H1 (cell line): Measurements from ENCODE around the gene COX6A1. TPM values are rescaled to one million over a fixed set of nuclear protein-coding genes. Genes with fewer than 3 reads are reported as not detected.

ENCODE experiments used
- BRCA1 ChIP-seq: IDR thresholded peaks from 2 replicates; pipeline ENCODE4 v1.6.1; 2012; ENCODE audit warnings: low read depth, low read length, improper control_type of control experiment
- CEBPB ChIP-seq: IDR thresholded peaks from 2 replicates; pipeline ENCODE4 v1.6.1; 2012; ENCODE audit warnings: low read depth, low read length
- CHD1 ChIP-seq: IDR thresholded peaks from 2 replicates; pipeline ENCODE4 v1.6.1; 2012; ENCODE audit warnings: low read depth, low read length, improper control_type of control experiment
- CTBP2 ChIP-seq: IDR thresholded peaks from 2 replicates; pipeline ENCODE4 v1.7.0; 2011; ENCODE audit warnings: borderline replicate concordance, mild to moderate bottlenecking, moderate library complexity, mixed read lengths, low read length; ENCODE audit not compliant: insufficient read depth, insufficient read length
- FOSL1 ChIP-seq: IDR thresholded peaks from 2 replicates; pipeline ENCODE4 v1.6.1; 2011; ENCODE audit warnings: mild to moderate bottlenecking, low read depth, low read length, moderate library complexity; ENCODE audit not compliant: insufficient read depth
- GTF2F1 ChIP-seq: IDR thresholded peaks from 2 replicates; pipeline ENCODE4 v1.6.1; 2012; ENCODE audit warnings: low read depth, low read length, improper control_type of control experiment, borderline replicate concordance
- HDAC6 ChIP-seq: IDR thresholded peaks from one replicate; pipeline ENCODE4 v1.7.1; 2012; ENCODE audit warnings: low read depth, mild to moderate bottlenecking, inconsistent platforms, low read length, moderate library complexity
- KDM1A ChIP-seq: fragments of 200-600, 300-600 bp; sonication (generic); IDR thresholded peaks from 2 replicates; pipeline ENCODE4 v1.7.1; 2016; ENCODE audit warnings: mild to moderate bottlenecking, low read length, borderline replicate concordance
- KDM4A ChIP-seq: IDR thresholded peaks from one replicate; pipeline ENCODE4 v1.7.1; 2012; ENCODE audit warnings: low read depth, mild to moderate bottlenecking, moderate library complexity, low read length, inconsistent platforms; ENCODE audit not compliant: severe bottlenecking
- PHF8 ChIP-seq: fragments of 200-600 bp; sonication (generic); conservative IDR thresholded peaks from 2 replicates; pipeline ENCODE4 v1.7.1; 2012; ENCODE audit warnings: low read depth, mild to moderate bottlenecking, inconsistent platforms, low read length, moderate library complexity
- RAD21 ChIP-seq, 2 experiments: IDR thresholded peaks in 1 of 2; conservative IDR thresholded peaks in 1 of 2; 2 replicates each; pipeline ENCODE4 v1.6.1; 2011; ENCODE audit warnings: low read depth in 2 of 2, low read length in 2 of 2, improper control_type of control experiment in 1 of 2, inconsistent platforms in 1 of 2, mild to moderate bottlenecking in 1 of 2, moderate library complexity in 1 of 2
- RFX5 ChIP-seq: IDR thresholded peaks from 2 replicates; pipeline ENCODE4 v1.6.1; 2011; ENCODE audit warnings: low read depth, low read length, improper control_type of control experiment, borderline replicate concordance
- SIRT6 ChIP-seq: IDR thresholded peaks from one replicate; pipeline ENCODE4 v1.7.1; 2012; ENCODE audit warnings: low read length, inconsistent platforms
- TBP ChIP-seq: IDR thresholded peaks from 2 replicates; pipeline ENCODE4 v1.6.1; 2011; ENCODE audit warnings: low read depth, low read length, improper control_type of control experiment
- TEAD4 ChIP-seq: IDR thresholded peaks from 2 replicates; pipeline ENCODE4 v1.6.1; 2012; ENCODE audit warnings: low read depth, low read length, inconsistent platforms, mixed read lengths
- ZNF274 ChIP-seq: IDR thresholded peaks from 2 replicates; pipeline ENCODE4 v1.7.0; 2012; ENCODE audit warnings: low read length, borderline replicate concordance; ENCODE audit errors: extremely low read depth
- polyA plus RNA-seq, 7 experiments: library from polyadenylated mRNA; depleted of rRNA in 3 of 7; stranded (reverse) in 5 of 7; unstranded in 2 of 7; fragments of >200 nt in 5 of 7; fragments of 200-250 nt in 2 of 7; gene quantifications; 1 replicate in 5 of 7; 2 replicates in 1 of 7; 4 replicates in 1 of 7; pipeline versions ENCODE4 v1.2.1 to v1.2.3, GENCODE V29; 2011 to 2013; ENCODE audit warnings: missing spikeins in 2 of 7, mixed read lengths in 2 of 7
- total RNA-seq: library from RNA; stranded (reverse); fragmentation: NEBNext Ultra II Directional; extraction: Animal tissue kit (Norgen Biotek cat#: 25700); gene quantifications from 2 replicates; pipeline ENCODE4 v1.2.1, GENCODE V29; 2021
- TF ChIP-seq, protein P1 (sequence below): IDR thresholded peaks from 2 replicates; pipeline ENCODE4 v1.6.1; 2012; ENCODE audit warnings: low read length, inconsistent platforms
- TF ChIP-seq, protein P2 (sequence below): IDR thresholded peaks from 2 replicates; pipeline ENCODE4 v1.6.1; 2012; ENCODE audit warnings: inconsistent platforms
- TF ChIP-seq, protein P3 (sequence below), 3 experiments: IDR thresholded peaks; 1 replicate in 2 of 3; 2 replicates in 1 of 3; pipeline versions ENCODE4 v1.5.1 to v1.6.1; 2011; ENCODE audit warnings: low read length in 3 of 3, mild to moderate bottlenecking in 3 of 3, inconsistent platforms in 2 of 3, low read depth in 1 of 3, moderate library complexity in 1 of 3; ENCODE audit not compliant: insufficient read depth in 1 of 3; ENCODE audit errors: control extremely low read depth in 1 of 3

COX6A1 gene
- total and polyA plus RNA-seq, 2 of the 8 experiments (the other 6 are each of a cell fraction or from before 2014, with no cell fraction given): 437 to 2,792 TPM

DNA sequence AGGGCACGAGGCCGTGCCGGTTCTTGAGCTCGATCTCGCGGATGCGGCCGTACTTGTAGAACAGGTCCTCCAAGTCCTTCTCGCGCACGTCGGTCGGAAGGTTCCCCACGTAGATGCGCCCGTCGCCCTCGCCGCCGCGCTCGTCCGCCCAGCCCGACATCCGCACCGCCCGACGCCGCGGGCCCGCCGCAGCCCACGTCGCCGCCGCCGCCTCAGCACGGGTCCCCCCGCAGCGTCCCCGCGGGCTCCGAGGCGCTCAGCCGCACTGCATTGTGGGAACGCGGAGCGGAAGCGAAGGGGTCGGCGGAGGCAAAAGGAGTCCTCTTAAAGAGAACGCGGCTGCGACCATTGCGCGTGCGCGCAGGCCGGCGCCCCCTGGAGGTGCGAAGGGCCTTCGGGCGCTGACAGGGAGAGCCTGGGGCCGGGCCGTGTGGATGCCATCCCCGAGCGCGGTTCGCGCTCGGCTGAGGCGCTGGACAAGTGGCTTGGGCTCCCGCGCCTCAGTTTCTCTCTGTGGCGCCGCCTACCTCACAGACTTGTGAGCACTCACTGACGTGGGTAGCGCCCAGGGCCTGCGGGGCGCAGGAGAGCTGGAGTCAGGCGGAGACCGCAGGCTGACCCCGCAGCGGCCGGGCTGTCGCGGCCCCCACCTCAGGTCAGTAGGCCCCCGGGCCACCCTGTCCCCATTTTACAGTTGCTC, 31.7 kb downstream of the COX6A1 start, which contains the start of gene SRSF9 (continued):
- TF ChIP-seq, protein P1, sequence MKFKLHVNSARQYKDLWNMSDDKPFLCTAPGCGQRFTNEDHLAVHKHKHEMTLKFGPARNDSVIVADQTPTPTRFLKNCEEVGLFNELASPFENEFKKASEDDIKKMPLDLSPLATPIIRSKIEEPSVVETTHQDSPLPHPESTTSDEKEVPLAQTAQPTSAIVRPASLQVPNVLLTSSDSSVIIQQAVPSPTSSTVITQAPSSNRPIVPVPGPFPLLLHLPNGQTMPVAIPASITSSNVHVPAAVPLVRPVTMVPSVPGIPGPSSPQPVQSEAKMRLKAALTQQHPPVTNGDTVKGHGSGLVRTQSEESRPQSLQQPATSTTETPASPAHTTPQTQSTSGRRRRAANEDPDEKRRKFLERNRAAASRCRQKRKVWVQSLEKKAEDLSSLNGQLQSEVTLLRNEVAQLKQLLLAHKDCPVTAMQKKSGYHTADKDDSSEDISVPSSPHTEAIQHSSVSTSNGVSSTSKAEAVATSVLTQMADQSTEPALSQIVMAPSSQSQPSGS: no peak
- no peak for TF ChIP-seq KDM1A
- no peak for TF ChIP-seq FOSL1
- TF ChIP-seq RFX5: no peak
- TF ChIP-seq, protein P2, sequence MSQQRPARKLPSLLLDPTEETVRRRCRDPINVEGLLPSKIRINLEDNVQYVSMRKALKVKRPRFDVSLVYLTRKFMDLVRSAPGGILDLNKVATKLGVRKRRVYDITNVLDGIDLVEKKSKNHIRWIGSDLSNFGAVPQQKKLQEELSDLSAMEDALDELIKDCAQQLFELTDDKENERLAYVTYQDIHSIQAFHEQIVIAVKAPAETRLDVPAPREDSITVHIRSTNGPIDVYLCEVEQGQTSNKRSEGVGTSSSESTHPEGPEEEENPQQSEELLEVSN: peak; percentile 14
- TF ChIP-seq BRCA1: no peak
- TF ChIP-seq HDAC6: no peak
- no peak for TF ChIP-seq GTF2F1
- TF ChIP-seq KDM4A: peak; percentile 29
- peak; percentile 87 for TF ChIP-seq PHF8
- peak; percentile 67 for TF ChIP-seq TBP
- TF ChIP-seq CHD1: no peak
- TF ChIP-seq, protein P3, sequence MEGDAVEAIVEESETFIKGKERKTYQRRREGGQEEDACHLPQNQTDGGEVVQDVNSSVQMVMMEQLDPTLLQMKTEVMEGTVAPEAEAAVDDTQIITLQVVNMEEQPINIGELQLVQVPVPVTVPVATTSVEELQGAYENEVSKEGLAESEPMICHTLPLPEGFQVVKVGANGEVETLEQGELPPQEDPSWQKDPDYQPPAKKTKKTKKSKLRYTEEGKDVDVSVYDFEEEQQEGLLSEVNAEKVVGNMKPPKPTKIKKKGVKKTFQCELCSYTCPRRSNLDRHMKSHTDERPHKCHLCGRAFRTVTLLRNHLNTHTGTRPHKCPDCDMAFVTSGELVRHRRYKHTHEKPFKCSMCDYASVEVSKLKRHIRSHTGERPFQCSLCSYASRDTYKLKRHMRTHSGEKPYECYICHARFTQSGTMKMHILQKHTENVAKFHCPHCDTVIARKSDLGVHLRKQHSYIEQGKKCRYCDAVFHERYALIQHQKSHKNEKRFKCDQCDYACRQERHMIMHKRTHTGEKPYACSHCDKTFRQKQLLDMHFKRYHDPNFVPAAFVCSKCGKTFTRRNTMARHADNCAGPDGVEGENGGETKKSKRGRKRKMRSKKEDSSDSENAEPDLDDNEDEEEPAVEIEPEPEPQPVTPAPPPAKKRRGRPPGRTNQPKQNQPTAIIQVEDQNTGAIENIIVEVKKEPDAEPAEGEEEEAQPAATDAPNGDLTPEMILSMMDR (IDR thresholded peaks at IDR 0.05; ENCODE audit: control extremely low read depth in 1 of 3, insufficient read depth in 1 of 3, low read depth in 1 of 3, low read length in 3 of 3): peak; percentile 73 to 86 (median 78)
- TF ChIP-seq TEAD4: peak; percentile 30; the same call in 1 of the 2 replicates
- no peak for TF ChIP-seq CEBPB
- TF ChIP-seq RAD21 (IDR thresholded peaks at IDR 0.05 in 1 of 2, conservative IDR thresholded peaks at IDR 0.05 in 1 of 2; ENCODE audit: low read depth in 2 of 2, low read length in 2 of 2): peak in 1 of 2 experiments; percentile 37; a peak in 2 of 4 replicates
- TF ChIP-seq ZNF274: no peak
- TF ChIP-seq CTBP2: no peak
- TF ChIP-seq SIRT6: no peak
